ENCODE results near the gene OR51E2.

DNA sequence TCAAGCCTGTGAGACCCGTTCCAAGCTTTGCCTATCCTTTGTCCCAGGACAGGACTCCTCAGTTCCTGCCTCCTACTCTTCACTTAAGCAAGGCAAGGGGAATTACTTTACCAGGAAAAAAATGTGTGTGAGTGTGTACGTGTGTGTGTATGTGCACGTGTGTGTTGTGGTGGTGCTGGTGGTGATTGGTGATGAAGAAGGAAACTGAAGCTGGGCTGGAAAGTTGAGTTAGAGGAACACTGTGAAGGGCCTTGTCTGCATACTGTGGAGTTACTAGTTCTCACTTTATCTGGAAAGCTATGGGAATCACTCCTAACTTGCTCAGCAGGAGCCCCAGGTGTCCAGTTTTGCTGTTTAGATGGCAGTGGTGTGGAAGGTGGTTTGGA lies 60.0 kb downstream of the OR51E2 start:
- TF ChIP-seq CTCF (IDR thresholded peaks at IDR 0.05 in 4 of 5, conservative IDR thresholded peaks at IDR 0.05 in 1 of 5) (no peak), POLR2A (IDR thresholded peaks at IDR 0.05) (no peak)

Data from gastrocnemius medialis (tissue), 4 donors.